ENCODE results near the gene CEP128.

Gene CEP128

DNA sequence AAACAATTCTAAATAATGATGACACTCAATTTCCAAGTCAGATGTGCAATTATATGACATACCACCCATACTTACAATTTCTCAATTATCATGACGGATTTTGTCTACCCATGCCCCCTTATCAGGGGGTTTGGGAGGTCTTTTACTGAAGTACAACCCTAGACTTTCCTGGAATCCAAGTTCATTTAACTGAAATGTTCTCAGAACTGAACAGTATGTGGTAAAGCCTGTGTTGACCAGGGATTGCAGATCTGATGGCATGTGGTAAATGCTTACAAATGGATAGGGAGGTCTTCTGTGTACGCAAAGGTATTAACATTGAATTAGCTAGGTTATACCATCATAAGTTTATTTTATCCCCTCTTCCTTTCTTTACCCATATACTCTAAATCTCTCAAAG is 281.8 kb downstream of the CEP128 start:
- DNase-seq: no peak

DNA sequence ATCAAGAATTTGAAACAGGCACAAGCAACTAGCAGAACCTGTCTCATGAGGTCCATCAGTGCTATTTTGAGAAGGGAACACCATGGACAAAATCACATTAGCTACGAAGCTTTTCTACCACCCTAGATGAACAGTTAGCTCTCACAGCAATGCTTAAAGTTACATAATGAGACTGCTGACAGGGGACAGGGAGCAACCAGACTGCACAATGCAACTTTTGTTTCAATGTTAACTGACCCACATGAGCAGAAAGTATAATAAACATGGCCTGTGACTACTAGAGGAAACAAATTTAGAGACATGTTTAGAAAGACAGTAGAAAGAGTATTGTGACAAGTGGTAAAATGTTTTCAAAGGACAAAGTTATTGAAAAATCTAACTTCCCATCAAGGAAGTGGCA is 282.8 kb downstream of the CEP128 start:
- no peak for DNase-seq

DNA sequence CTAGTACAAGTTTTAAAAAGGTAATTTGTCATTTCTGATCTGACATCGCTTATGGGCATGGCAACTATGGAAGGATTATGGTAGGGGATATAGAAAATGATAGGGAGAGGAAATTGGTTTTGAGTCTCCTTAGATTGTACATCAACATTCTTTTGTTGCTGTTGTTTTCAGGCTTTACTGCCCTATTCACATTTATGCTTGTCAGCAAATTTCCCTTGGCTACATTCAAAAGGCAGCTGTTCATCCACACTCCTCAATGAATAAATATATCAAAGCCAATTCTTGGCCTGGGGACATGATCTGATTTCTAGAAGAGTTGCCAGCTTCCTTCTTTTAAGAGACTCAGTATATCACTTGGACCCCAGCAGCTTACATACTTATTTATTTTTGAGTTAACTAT is 283.4 kb downstream of the CEP128 start:
- no peak for DNase-seq

DNA sequence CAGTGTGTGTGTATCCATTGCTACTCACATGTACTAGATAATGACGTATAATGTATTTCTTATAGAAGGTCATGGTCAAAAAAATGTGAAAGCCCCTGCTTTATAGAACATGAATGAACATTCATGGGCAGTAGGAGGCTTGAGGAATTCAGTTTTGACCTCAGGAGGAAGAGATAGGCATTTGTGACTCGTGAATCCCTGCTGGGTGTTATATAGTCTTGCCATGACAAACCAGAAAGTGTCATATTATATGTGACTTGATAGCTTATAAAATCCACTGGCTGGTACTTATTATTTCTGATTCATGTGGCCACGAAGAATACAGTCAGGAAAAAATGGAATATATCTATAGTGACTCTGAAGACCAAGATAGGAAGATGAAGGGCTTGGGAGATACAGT is 287.6 kb downstream of the CEP128 start:
- DNase-seq: no peak

DNA sequence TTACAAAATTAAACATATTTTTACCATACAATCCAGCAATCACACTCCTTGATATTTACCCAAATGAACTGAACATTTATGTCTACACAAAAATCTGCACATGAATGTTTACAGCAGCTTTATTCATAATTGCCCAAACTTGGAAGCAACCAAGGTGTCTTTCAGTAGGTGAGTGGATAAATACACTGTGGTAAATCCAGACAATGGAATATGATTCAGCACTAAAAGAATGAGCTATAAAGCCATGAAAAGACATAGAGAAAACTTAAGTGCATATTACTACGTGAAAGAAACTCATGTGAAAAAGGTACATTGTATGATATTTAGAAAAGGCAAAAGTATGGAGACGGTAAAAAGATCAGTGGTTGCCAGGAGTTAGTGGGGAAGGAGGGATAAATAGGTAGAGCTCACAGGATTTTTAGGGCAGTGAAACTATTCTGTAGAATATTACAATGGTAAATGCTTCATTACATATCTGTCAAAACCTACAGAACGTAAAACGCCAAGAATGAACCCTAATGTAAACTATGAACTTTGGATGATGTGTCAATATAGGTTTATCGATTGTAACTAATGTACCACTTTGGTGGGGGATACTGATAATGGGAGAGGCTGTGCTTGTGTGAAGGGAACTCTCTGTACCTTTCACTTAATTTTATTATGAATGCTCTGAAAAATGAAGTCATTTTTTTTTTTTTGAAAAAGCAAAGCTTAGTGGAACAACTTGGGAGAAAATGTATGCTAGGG is 295.7 kb downstream of the CEP128 start:
- no peak for DNase-seq

DNA sequence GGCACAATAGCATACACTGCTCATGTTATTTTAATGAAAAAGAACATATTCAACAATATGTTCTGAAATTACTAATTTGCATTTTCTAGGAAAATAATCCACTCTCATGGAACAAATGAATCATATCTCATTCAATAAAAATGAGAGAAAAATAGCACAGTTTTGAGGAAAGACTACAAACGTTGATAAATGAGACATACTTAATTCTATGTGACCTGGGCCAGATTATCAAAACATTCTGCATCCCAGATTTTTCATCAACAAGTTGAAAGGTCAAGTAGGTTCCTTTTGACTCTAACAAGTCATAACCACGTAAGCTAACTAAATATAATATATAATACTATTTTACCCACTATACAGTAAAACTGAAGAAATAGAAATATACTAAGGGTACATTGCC is 296.7 kb downstream of the CEP128 start:
- no peak for DNase-seq

DNA sequence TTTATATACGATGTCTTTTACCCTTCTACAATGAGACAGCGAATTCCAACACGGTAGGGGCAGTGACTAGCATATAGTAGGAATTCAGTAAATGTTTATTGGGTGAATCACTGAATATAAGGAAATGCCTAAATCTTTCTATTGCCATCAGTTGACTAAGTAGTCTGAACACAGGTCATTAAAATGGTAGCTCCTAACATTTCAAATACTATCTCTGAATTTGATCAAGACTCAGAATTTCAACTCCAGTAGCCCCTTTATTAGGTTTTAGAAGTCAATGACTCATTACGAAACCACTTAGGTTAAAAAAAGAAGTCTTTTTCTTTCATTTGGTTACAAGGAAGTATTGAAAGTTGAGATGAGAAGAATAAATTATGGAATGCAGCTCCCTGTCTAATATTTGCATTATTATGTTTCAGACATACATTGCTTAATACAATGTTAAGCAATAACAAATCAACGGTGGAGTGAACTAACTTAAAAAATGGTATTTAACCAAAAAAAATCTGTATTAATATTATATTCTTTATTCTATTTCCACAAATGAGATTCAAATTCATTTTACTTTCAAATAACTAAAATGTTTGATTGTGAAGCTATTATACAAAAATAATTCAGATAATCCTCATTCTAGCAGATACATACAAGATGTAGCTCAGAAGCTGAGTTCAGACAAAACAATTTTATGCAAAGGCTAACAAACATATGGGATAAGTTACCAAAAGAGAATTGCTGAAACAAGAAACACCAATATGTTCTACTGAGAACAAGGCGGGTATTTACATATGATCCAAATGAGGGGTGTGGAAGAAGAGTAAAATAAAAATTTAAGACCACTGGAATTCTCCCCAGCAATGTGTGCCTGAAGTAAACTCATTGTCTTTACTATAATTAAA is 302.7 kb downstream of the CEP128 start:
- no peak for DNase-seq

DNA sequence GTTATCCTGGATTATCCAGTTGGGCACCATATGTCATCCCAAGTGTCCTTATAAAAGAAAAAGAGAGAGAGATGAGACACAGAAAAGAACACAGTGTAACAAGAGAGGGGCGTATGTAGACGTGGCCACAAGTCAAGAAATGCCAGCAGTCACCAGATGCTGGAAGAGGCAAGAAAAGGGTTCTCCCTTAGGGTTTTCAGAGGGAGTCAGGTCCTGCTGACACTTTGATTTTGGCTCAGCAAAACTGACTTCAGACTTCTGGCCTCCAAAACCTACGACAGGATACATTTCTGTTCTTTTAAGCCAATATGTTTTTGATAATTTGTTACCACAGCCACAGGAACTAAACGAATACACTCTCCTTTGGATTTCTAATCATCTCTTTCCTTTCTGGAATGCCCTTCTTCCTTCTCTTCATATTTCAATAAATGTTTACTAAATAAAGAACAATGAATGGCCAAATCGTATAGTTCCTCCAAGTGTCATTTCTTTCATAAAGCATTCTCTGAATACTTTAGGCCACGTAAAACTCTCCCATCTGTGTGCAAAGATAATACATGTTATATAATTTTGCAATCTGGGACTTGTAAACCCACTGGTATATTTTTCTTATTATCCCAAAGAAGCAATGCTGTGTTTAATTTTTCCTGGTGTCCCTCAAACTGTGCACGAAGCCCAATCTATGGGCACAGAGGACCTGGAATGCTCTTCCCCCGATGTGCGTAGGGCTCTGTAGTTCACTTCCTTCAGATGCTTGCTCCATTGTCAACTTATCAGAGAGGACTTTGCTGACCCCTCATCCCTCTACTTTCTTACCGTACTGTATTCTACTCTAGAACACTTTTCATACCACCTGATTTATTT is 303.6 kb downstream of the CEP128 start:
- DNase-seq: no peak

DNA sequence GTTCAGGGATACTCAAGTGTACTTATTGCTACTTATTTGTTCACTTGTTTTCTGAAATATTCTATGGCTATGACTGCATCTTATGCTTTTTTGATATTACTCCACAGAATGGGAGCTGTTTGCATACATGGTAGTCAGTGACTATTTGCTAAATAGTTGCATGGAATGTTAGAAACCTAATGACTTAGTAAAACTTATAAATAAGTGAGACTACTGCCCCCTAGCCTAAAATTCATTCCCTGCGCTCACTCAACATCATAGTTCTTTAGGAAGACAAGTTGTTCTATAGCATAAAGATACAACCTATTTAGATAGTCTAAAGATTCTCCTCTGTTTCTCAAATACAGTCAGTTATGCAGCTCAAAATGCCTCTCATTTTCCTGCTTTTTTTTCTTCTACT is 305.5 kb downstream of the CEP128 start:
- no peak for DNase-seq

DNA sequence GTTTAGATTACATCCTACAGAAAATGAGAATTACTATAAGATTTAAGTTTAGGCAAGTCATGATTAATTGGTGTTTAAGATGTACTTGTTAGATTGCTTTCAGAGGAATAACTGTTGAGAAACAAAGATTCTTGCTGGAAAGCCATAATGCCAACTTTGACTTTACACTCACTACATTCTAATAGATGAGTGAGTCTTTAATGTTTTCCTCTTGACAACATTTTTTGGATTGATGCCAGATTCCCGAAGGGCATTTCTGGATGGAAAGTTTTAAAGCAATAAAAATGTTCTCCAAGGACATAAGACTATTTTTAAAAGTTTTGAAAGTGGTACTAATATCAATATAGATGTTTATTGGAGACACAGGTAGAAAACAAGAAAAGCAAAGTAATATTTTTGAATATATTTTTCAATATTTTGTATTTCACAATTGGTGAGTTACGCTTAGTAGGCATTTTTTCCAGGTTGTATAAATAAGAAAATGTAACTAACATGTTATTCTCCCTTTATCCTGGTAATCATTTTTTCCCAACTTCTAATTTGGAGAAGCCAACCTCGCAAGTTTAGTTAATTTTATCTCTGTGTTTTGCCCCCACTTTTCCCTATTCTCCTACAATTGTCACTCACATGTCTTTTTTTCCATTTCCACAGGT is 307.3 kb downstream of the CEP128 start:
- no peak for DNase-seq

DNA sequence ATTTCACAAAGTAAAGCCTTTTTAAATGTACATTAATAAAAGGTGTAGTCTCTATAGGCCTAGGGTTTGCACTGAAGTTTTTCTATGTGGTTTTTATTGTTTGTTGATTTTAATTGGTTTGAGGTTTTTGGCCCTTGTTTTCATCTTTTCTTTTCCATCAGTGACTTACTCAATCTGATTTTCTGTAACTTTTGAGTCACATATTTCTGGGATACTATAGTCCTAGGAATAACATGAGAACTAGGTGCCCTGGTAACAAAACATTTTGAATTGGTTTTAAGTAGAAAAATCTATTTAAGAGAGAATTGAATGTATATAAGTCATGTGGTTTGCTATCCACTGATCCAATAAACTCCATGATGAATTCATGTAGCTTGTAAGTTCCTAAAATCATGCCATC is 311.9 kb downstream of the CEP128 start:
- DNase-seq: no peak

DNA sequence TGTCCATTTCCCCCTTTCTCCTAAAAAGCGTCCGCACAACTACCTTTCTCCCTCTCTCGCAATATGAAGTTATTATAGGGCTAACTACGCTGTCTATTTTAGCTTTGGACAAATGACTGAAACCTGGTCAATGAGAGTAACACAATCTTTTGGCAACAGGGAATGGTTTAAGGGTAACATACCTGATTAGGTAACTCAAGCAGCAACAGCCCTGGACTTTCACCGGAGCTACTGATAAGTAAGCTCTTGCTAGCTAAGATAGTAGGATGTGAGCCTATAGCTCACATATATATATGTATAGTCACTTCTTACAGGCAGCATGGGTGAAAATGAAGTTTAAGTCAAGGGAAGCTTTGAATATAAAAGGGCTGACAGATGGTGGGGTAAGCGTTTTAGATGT is 313.0 kb downstream of the CEP128 start:
- DNase-seq: no peak

DNA sequence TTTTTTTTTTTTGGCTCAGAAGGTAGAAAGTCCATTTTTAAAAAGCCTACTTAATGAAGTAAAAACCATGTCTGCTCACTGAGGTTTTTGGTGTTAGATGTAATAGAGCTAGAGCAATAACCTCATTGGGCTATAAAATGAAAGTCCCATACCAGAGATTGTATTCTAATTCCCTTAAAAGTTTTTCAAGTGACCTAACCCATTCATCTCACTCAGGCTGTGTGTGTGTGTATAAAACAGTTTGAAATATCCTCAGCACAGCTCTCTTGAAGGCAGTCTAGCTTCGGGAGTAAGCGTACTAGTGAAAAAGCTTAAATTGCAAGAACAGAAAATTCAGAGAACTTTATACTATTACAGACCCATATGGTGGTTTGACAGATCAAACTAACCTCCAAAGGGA is 313.8 kb downstream of the CEP128 start:
- no peak for DNase-seq

DNA sequence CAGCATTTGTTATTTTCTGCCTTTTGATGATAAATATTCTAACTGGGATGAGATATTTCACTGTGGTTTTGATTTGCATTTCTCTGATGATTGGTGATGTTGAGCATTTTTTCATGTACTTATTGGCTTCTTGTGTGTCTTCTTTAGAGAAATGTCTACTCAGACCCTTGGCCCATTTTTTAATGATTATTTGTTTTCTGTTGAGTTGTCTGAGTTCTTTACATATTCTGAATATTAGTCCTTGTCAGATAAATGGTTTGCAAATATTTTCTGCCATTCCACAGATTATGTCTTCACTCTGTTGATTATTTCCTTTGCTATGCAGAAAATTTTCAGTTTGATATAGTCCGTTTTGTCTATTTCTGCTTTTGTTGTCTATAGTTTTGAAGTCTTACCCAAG is 317.0 kb downstream of the CEP128 start:
- DNase-seq: no peak

DNA sequence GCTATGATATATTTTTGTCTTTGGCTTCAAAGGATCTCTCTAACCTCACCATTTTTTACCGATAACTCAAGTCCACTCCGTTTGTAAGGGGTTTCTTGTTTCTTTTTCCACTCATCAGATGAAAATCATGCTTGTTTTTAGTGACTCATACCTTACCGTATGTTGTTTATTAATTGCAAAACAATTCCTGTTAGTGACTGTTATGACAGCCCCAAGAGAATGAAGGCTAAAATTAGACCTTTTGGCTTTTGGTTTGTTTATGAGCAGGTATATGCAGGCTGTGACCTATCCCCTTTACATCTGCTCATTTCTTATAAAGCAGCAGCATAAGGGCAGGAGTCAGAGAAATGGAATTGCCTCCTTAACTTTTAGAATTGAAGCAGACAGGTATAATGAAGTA is 319.8 kb downstream of the CEP128 start:
- DNase-seq: no peak

DNA sequence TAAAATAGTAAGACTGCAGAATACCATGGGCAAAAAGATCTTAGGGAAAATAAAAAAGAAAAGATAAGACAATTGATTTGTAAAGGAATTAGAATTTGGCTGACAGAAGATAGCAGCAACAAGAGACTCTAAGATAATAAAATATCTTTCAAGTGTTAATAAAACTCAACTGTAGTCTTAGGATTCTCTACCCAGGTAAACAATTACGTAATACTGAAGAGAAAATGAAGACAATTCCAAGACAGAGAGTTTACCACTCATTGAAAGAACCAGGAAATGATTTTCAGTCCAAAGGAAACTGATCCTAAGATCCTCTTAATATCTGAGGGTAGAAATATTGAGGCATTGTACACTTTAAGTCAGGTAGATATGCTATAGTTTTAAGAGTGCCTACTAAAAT is 321.1 kb downstream of the CEP128 start:
- DNase-seq: no peak

DNA sequence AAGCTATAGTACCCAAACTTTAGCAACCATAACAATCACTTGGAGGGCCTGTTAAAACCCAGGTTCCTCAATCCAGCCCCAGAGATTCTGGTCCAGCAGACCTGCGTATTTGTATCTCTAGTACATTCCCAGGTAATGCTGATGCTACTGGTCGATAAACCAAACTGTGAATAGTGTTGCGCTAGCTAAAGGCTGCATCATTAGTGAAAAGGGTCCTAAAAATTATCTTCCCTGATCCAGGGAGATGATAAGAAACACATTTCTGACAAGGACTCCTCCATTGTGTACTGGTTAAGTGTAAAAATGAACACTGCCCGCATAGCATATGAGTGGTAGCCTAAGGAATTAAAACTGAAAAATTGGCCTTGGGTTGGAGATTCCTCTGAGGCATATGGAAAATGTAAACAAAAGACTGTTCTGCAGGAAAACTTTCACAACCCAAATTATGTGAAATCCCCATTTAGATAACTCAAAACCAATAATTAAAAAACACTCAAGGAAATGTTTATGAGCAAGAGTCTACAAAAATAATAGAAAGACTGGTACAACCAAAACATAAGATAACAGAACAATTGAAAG is 322.7 kb downstream of the CEP128 start:
- no peak for DNase-seq

DNA sequence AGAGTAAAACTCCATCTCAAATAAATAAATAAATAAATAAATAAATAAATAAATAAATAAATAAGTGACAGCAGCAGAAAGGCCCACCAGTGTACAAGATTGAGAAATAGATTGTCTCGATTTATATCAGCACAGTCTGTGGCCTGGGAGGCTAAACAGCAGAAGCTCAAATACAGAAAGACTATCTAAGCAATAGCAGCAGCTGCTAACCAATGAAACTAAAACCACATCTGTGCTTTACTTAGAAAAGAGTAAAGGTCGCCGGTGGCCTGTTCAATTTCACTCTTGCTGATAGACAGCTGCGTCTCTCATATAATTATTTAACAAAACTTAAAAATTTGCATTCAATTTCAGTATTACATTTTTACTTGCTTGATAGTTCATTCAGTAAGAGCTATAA is 325.7 kb downstream of the CEP128 start:
- DNase-seq: no peak

DNA sequence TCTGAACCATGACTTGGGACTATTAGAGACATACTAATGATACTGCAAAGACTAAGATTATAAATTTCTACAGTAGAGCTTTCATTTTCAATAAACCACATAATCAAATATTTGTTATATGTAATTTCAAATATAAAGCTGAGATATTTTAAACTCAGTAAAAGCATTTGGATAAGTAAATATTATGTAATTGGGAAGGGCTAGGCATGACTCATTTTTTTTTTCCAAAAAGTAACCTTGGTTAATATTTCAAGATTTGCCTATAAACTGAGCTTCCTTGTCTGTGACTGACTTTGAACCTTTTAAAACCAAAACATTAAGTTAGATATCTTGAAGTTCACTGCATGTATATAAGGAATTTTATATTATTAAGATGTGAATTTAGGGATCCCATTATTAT is 332.5 kb downstream of the CEP128 start:
- DNase-seq: no peak

DNA sequence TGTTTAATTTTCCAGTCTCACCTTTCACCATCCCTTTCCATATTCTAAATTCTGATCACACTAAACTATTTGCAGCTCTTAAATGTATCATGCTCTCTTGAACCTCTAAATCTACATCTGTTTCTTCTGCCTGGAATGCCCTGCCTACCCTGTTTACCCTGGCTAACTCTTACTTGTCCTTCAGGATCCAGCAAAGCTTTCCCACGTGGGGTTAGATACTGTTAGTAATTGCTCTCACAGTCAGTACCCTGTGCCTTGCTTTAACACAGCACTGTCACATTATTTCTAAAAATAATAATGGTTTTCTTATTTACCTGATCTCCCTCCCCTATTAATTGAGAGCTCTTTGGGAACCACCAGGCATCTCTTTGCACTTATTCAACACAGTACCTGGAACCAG is 333.0 kb downstream of the CEP128 start:
- DNase-seq: no peak

DNA sequence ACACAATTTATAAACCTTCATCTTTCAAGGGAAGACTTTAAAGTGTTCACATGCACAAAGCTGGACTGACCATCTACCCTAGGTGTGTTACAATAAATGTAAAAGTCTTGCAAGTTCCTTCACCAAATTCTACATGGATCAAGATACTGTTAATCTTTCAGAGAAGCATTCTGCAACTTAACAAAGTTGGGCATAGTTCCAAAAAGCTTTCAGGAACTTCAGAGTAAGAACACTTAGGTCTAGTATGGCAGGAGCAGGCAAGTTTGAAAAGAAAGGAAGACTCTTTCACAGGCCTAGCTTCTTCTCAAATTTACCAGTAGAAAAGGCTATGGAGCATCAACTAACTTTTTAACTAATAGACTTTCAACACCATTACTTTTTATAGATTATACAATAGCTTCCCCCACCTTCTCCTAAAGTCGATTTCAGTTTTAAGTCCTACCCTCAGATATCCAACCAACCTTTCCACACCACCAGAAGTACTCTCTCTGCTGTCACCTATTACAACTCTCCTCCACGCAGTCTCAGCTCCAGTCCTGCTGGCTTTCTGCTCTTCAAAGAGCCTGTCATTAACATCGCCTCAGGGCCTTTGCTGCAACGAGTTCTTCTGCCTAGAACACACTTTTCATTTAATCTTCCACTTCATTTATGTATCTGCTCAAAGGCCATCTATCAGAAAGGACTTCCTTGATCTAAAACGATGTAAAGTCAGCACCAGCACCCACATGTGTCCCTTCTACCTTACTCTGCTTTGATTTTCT is 333.9 kb downstream of the CEP128 start:
- no peak for DNase-seq

DNA sequence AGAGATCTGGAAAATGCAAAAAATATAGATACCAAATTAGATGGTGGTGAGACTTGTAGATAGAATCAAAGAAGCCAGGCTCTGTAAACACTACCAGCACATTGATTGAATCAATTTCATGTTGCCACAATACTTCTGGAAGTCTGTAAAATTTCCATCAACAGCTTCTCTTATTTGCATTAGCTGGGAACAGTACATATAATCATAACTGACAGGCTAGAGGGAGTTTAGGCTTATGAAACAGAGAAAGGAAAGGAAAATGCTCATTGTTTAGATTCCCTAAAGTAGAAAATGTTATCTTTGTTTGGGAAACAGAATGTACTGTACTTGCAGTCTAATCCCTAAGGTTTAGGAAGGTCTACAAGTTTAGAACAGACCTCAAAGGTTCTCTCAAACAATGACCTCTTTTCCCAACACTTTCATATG is 335.2 kb downstream of the CEP128 start:
- no peak for DNase-seq
